A172 (cell line): ENCODE data around the gene PRDM13. TPM values are rescaled to one million over a fixed set of nuclear protein-coding genes. Genes with fewer than 3 reads are reported as not detected.
"Not testable (repeated sequence)": the region's sequence is repeated elsewhere in the genome, so short reads cannot be mapped to it uniquely, and the experiment has no call there.

Experiments
- DNase-seq: peaks from one replicate; pipeline ENCODE4 v3.0.0-alpha.2; 2015; ENCODE audit warnings: low spot score
- total RNA-seq: library from RNA; depleted of rRNA; stranded (reverse); fragments of >200 nt; shearing (Covaris generic); gene quantifications from 2 replicates; pipeline ENCODE4 v1.2.3, GENCODE V29; 2014

Gene PRDM13
- total RNA-seq, 1 experiment from 2014 or later = not detected

DNA sequence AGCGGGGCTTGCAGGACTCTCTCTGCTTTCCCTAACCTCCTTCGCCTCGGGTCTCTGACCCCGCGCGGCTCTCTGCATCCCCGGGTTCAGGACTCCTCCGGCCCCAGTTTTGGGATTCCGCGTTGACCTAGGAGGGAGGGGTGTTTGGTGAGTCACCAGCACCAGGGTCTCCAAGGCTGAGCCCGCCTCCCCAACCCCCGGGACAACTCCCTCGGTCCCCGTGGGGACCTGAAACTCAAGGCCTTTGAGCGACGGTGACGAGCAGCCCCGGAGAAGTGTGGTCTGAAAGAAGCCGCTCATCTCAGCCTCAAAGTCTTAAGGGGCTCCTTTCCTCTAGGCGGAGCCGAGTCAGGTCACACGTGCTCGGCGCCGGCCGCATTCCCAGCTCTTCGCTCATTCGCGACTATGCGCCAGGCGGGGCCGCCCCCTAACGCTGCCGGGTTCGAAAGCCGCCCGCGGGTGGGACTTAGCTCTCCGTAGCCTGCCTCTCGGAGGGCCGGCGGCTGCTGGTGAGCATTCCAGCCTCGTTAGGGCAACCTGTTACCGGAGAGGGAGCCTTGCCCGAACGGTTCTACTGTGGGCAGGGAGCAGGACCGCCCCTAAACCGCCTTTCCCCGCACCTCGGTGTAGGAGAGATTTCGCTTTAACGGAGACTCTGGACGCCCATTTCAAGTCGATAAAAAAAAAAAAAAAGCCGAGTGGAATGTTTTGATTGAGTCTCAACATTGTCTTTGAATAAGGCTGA is 3.0 kb upstream of the PRDM13 start:
- DNase-seq = no peak

DNA sequence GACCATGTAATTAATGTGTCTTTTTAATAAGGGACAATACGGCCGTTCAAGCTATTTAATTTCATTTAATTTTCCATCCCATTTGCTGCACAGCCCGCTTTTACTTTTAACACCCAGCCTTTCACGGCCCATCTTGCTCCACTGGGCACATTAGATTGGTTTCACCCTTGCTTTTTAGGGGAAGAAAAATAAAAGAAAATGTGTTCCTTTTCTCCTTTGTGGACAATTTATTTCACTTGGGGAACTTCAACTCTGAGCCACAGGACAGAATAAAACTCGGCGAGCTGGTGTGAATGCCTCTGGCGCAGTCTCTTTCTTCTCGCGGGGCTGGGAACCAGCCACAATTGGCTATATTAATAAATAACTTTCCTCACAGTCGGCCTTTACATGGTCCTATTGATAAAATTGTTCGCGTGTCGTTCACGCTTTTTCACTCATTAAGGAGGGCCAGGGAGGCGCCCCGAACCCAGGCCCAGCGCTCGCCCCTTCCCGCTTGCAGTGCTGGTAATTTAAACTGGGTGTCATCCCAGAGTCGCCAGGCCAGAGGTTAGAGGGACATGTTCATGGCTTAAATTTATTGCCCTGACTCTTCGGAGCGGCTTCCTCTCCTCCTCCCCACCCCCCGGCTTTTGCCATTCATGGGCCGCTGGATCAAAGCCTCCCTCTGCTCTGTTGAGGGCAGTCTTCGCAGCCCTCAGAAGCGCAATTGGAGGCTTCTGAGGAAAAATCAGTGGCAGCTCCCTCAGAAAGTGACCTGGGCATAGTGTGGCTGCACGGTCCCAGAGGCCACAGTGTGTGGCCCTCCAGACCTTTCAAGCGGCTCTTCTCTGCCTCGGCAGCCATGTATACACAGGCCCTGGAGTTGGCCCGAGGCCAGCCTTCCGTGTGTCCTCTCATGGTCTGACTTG is 2.2 kb upstream of the PRDM13 start:
- no peak for DNase-seq

DNA sequence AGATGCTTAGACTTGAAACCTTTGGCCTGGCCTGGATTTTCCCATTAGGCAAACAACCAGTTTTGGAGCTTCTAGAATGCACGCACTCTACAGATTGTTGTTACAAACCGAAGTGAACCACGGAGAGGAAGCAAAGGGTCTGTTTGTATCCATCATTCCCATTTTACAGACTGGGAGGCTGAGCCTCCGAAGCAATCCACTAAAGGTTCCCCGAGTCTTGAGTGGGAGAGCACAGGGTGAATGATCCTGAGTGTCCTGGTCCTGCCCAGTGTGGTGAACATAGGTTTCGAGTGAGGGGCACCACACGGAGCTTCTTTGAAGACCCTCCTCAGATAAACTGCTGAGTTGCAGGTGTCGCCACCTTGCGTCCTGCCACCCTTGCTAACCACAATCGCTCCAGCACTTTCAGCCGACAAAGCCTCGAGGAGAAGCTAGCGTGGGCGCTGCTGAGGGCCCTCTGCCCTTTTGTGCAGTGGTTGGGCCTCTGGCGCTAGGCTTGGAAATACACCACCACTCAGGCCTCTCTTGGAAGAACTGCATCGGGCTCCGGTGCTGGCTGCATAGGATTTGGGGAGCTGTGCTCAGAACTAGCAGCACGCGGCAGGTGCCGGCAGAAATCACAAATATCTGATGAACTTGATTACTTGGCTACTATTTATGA is 1.4 kb upstream of the PRDM13 start:
- DNase-seq = no peak

DNA sequence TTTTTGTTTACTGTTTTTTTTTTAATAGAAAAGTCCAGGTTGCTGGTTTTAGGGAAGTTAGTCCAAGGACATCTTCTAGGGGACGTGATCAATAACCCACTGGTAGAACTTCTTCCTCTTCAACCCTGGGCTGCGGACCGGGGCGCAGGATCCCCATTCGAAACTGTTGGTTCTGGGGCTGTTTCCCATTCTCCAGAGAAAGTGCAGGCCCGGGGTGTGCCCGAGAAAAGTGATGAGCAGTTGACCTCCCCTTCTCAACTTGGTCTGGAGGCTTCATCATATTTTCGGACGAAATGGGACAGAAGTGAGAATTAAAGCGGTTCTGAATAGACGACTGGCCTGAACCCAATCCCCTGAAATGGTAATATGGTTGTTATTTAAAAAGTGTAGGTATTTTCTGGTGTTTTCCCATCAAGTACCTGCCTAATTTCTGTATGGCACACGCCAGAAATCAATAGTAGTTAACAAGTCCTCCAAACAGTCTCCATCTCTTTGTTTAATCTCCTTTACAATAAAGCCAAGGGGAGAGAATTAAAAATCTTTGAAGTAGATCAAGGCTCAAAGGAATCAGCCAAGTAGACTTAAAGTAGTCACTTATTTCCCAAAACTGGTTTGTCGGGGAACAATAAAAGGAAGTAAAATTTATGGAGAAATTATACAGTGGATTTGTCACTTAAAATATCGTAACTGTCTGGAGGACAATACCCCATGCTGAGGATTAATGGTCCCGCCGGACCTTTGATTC is 550 bp upstream of the PRDM13 start:
- no peak for DNase-seq

DNA sequence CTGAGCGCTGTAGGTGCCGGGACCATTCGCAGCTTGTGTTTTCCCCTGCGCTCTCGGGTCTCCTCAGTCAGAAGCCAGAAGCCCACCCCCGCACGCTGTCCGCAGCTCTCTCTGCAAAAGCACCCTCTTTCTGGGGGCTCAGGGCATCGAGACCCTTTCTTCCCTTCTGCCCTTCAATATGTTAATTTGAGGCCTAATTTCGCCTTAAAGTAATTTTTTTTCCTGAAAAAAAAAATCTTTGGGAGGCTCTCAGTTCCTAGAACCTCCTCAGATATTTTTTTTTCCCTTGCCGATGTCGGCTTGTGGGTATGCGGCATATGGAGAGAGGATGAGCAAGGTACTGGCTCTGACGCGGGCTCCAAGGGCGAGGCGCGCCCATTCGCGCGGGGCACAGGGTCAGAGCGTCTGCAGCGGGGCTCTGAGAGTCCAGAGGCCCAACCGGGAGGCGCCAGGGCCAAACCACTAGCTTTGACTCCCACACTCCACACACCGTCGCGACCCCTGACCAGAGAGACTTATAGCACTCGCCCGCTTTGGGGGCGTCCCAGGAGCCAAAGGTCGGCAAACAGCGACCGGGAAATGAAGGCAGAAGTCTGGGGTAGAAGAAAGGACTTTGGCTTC is 893 bp downstream of the PRDM13 start:
- DNase-seq = no peak

DNA sequence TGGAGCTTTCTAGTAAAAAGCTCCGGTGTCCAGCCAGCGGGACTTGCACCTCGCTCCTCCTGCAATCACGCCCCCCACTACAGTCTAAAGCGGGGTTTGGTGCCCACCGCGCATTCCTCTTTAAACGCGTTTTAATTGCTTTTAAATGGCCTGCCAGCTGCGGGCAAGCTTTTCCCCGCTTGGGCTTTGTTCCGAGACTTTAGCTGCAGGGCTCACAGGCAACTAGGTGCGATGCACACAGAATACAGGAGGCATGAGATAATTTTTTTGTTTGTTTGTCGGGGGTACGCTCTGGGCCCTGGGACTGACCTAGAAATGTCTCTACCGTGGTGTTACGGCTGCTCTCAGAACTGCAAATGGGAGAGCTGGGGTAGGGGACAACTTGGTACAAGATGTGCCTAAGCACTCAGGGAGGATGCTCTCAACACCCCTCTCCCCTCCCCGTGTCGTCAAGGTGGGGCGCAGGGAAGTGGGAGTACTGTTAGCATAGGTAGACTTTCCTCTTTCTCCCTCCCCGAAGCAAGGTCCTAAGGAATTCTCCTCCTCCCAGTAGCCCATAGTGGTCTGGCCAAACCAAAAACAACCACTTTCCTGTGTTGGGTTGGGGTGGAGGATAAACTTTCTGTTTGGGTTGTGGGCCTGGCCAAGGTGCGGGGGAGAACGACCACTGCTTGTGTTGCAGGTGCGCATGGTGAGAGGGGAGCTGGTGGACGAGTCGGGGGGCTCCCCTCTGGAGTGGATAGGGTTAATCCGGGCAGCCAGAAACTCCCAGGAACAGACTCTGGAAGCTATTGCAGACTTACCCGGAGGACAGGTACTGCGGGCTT is 1.6 kb downstream of the PRDM13 start:
- no peak for DNase-seq

DNA sequence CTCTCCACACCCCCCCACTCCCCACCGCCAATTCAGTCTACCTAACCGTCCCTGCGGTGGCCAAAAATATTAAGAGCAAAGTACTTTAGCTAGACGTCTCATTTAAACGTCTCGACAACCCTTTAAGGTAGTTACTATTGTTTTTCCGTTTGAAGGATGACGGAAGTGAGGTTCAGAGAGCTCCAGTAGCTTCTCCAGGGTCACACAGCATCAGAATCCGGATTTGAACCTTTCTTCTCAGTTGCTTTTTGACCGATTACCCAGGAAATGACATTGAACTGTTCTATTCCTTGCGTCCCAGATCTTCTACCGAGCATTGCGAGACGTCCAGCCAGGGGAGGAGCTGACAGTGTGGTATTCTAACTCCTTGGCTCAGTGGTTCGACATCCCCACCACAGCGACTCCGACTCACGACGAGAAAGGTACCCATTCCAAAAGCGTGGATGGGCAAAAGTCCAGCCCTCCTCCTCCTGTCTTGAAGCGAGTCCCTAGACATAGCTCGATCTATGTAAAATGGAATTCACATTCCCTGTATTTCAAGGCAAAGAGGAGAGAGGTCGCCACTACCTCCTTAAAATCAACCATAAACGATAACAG is 2.4 kb downstream of the PRDM13 start:
- no peak for DNase-seq

DNA sequence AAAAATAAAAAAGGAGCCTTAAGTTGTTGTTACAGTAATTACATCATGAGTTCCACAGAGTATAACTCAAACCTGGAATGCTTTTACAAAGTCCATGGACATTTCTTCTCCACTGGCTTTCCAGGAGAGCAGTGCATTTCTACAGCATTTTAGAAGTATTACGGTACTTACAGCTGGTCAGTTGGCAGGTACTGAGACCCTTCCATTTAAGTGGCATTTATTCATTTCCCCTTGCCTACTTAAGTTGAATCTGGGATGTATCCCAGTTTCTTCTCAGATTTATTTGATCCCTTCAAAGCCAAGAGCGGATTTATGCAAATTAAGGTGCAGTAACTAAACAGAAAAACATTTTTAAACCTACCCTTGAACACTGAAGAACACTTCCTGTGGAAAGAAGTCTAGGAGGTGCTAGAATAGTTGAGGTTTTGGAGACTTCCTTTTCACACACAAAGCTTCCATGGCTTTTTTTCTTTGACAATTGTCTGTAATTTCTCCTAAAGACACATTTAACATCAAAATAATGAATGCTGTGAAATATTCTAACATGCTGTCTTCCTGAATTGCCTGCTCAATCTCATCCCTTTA is 3.4 kb downstream of the PRDM13 start:
- no peak for DNase-seq

DNA sequence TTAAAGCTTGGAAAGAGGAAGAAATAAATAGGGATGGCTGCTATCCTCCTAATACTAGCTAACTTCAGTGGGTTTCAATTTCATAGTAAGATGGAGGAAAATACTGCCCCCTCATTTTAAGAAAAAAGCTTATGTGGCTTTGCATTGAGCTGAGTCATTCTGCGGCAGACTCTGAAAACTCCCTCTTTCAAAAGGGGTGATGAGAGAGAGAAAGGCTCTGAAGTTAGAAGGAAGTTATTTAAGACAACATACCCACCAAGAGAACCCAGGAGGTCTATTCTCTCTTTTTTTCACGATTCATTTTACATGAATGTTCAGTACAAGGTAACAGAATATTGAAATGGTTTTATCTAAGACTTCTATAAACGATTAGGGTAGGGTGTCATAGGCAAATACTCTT is 4.5 kb downstream of the PRDM13 start:
- no peak for DNase-seq

DNA sequence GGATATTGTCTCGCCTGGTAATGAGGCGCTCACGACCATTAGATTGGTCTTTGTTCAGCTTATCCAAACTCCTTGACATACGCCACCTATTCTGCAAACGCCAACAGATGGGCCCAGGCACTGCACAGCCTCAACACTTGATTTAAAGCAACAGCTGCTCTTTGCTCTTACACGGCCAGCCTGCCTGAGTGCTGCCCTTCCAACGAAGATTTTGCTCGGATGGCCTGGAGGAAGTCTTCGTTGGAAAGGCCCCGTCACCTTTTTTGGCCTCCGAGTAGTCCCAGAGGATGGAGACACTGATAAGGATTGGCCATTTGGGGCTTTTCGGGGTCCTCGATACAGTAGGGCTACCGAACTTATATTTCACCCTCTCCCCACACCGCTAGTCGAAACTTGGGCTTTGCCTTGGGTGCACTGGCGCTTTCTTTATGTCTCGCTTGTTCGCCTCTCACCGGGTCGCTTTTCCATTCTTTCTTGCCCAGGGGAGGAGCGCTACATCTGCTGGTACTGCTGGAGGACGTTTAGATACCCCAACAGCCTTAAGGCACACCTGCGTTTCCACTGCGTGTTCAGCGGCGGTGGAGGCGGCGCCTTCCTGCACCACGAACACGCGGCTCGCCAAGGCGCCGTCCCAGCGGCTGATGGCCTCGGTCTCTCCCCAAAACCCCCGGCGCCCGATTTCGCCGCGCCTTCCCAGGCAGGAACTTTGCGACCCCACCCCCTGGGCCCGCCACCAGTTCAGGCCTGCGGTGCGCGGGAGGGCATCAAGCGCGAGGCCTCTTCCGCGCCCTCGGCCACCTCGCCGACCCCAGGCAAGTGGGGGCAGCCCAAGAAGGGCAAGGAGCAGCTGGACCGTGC is 6.1 kb downstream of the PRDM13 start:
- no peak for DNase-seq

DNA sequence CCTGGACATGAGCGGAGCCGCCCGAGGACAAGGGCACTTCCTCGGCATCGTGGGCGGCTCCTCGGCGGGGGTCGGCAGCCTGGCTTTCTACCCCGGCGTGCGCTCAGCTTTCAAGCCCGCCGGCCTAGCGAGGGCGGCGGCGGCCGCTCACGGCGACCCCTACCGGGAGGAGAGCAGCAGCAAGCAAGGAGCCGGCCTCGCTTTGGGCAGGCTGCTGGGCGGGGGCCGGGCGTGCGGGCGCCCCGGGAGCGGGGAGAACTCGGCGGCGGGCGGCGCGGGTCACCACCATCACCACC is 6.7 kb downstream of the PRDM13 start:
- DNase-seq = no peak

DNA sequence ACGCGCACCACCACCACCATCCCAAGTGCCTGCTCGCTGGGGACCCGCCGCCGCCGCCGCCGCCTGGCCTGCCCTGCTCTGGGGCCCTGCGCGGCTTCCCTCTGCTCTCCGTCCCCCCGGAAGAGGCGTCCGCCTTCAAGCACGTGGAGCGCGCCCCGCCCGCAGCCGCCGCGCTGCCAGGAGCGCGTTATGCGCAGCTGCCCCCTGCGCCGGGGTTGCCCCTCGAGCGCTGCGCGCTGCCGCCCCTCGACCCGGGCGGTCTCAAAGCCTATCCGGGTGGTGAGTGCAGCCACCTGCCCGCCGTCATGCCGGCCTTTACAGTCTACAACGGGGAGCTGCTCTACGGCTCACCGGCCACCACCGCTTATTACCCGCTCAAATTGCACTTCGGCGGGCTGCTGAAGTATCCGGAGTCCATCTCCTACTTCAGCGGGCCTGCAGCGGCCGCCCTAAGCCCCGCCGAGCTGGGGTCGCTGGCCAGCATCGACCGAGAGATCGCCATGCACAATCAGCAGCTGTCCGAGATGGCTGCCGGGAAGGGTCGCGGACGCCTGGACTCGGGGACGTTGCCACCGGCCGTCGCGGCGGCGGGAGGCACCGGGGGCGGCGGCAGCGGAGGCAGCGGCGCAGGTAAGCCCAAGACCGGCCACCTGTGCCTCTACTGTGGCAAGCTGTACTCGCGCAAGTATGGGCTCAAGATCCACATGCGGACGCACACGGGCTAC is 7.2 kb downstream of the PRDM13 start:
- no peak for DNase-seq

DNA sequence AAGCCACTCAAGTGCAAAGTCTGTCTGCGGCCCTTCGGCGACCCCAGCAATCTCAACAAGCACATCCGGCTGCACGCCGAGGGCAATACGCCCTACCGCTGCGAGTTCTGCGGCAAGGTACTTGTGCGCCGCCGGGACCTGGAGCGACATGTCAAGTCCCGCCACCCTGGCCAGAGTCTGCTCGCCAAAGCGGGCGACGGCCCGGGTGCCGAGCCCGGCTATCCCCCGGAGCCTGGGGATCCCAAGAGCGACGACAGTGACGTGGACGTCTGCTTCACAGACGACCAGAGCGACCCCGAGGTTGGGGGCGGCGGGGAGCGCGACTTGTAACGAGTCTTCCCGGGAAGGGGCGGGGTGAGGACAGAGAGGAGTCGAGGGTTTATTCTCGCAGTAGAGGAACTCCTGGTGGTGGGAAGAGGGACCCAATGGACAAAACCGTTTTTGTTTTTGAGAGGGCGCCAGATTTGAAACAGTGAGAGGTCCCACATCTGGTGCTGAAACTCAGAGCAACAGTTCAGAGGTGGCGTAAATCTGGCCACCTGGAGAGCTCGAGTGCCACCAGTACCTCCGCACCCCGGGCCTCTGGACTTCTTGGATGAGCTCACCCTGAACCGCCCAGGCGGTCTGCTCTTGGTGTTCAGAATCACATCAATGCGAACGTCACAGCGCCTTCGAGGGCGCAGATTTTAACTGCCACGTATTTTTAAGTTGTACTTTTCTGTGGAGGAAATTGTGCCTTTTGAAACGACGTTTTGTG is 8.0 kb downstream of the PRDM13 start:
- DNase-seq = no peak

DNA sequence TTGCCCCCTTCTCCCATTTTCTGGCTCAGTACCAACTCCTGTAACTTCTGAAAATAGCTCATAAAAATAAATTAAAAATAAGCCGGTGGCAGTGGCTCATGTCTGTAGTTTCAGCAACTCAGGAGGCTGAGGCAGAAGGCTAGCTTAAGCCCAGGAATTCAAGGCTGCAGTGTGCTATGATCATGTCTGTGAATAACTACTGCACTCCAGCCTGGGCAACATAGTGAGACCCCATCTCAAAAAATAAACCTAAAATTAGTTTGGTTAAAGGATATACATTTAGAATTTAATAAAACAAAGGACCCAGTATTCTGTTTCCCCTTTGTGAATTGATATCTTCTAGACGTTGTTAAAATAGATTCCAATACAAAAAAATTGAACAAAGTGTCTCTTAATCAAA is 10.5 kb downstream of the PRDM13 start:
- no peak for DNase-seq

DNA sequence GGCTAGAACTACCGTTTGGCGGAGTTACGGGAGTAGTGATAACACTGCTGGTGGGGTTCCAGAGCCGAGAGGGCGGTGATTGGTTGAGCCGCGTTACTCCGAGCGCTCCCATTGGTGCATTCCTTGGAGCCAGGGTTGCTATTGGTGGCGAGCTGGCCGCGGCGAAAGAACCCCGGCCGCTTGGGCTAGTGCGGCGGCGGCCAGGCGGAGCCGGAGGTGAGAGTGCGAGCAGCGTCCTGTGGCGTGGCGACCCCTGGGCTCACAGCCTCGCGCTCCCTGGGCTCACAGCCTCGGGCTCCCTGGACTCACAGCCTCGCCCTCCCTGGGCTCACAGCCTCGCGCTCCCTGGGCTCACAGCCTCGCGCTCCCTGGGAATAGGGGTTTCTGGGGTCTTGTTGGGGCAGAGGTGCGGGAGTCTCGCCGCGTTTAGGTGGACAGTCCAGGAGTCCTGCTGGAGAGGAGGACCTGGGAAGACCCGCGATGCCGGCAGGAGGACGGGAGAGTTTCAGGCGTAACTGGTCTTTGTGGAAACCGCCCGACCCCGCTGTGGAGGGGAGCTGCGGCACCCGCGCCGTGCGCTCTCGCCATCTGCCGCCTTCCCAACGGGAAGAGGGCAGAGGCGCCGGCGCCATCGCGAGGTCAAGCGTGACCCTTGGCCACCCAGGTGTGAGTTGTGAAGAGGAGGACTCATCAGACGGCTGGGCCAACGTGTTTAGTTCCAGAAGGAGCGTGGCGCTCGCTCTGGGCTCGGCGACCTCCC is 12.2 kb downstream of the PRDM13 start:
- no peak for DNase-seq

DNA sequence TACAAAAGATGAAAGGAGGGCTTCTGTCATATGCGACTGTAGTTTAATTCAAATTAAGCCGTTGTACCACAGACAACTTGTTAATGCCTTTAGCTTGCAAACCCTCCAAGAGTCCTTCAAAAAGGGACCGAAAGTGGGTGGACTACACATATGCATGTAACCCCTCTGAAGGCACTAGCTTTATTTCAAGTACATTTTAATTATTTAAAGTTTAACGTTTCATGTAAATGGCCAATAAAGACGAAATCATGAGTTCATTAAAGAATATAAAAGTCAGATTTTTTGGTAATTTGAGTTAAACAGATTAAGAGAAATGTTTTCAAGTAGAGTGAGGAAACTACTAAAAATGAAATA is 12.8 kb downstream of the PRDM13 start:
- no peak for DNase-seq

DNA sequence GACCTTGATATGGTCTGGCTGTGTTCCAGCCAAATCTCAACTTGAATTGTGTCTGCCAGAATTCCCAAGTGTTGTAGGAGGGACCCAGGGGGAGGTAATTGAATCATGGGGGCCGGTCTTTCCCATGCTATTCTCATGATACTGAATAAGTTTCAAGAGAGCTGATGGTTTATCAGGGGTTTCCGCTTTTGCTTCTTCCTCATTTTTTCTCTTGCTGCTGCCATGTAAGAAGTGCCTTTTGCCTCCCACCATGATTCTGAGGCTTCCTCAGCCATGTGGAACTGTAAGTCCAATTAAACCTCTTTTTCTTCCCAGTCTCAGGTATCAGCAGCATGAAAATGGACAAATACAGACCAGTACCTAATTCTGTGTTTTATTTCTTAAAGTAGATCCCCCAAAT is 15.4 kb downstream of the PRDM13 start:
- DNase-seq = not testable (repeated sequence)
